PFSK-1 (cell line): Measurements from ENCODE around the gene PSMB7.

ENCODE experiments used
- POLR2AphosphoS5 ChIP-seq: IDR thresholded peaks from 2 replicates; pipeline ENCODE4 v1.6.1; 2012; ENCODE audit warnings: low read depth, mild to moderate bottlenecking, control low read depth, low read length, moderate library complexity
- SIN3A ChIP-seq: IDR thresholded peaks from 2 replicates; pipeline ENCODE4 v1.6.1; 2012; ENCODE audit warnings: mild to moderate bottlenecking, low read length, moderate library complexity, borderline replicate concordance; ENCODE audit not compliant: insufficient read depth

- TF ChIP-seq POLR2AphosphoS5, result no peak
- TF ChIP-seq SIN3A, result no peak
These were observed 93.8 kb downstream of the PSMB7 start for GRCh38 chr9:124321416-124321815.
